ENCODE data around the gene NDST1.

DNA sequence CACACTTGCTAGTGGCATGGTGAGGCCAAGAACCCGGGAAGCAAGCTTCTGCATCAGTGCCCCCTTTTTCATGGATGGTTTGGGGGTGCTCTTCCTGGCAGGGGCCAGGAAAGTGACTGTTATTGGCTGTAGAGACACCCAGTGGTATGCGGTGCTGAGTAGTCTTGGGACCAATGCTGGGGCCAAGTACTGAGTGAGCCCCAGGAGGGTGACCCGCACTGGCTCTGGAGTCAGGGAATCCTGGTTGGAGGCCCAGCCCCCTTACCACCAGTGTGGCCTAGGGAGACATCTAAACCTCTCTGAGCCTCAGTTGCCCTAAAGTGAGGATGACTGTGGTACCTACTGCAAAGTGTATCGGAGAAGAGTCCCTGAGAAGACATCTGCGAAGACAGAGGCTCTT lies 91.3 kb downstream of the NDST1 start:
- TF ChIP-seq EZH2 (IDR thresholded peaks at IDR 0.05; ENCODE audit: insufficient read depth, poor library complexity, severe bottlenecking) (no peak), EZH2phosphoT487 (IDR thresholded peaks at IDR 0.05; ENCODE audit: insufficient read depth, low read depth) (no peak)

Data from GM23248 (cell line).